ENCODE data around the gene XRCC5.

Gene XRCC5

GRCh38 chr2:216170076-216170763, 61.1 kb downstream of the XRCC5 start:
- no peak overlapping the region for H2AFZ ChIP-seq (ENCODE audit: low read length)
- no peaks in the 10 kb centered on the region for H4K20me1 ChIP-seq (ENCODE audit: insufficient read depth, low read length)
- no peak overlapping the region for H3K27ac ChIP-seq (ENCODE audit: low read depth, low read length, poor library complexity, severe bottlenecking)

GRCh38 chr2:216171011-216171410, 61.9 kb downstream of the XRCC5 start:
- no peak overlapping the region for H3K4me3 ChIP-seq (ENCODE audit: low read depth, low read length, poor library complexity, severe bottlenecking)
- H3K27me3 ChIP-seq (ENCODE audit: insufficient read depth, low read length) = no peaks in the 10 kb centered on the region
- TF ChIP-seq EZH2 (IDR thresholded peaks at IDR 0.05; ENCODE audit: borderline replicate concordance, low read length) (no peak), CTCF (IDR thresholded peaks at IDR 0.05; ENCODE audit: low read length) (no peak)
- H3K4me2 ChIP-seq (ENCODE audit: low read length) = no peak overlapping the region
- no peaks in the 10 kb centered on the region for H3K4me1 ChIP-seq (ENCODE audit: insufficient read depth, low read length, severe bottlenecking)
- no peaks in the 10 kb centered on the region for H4K20me1 ChIP-seq (ENCODE audit: insufficient read depth, low read length)
- H3K36me3 ChIP-seq (ENCODE audit: insufficient read depth, low read length) = peaks cover 94% of the 10 kb centered on the region
- H3K9me3 ChIP-seq (ENCODE audit: low read length) = no peaks in the 10 kb centered on the region
- H3F3A ChIP-seq (ENCODE audit: insufficient read depth, low read length) = no peaks in the 10 kb centered on the region
- H3K9me2 ChIP-seq (ENCODE audit: low read depth, low read length) = no peaks in the 10 kb centered on the region
- H3K27ac ChIP-seq (ENCODE audit: low read depth, low read length, poor library complexity, severe bottlenecking) = no peak overlapping the region
- no peak overlapping the region for H3K9ac ChIP-seq (ENCODE audit: low read length)
- 0 out of 2 replicates have a peak, but pooled peaks cover 7% of the 10 kb centered on the region for H3K79me2 ChIP-seq (ENCODE audit: insufficient read depth, low read length)
- H2AFZ ChIP-seq (ENCODE audit: low read length) = no peak overlapping the region

More at GRCh38 chr2:216170076-216170763, 61.1 kb downstream of the XRCC5 start:
- no peaks in the 10 kb centered on the region for H3K27me3 ChIP-seq (ENCODE audit: insufficient read depth, low read length)
- no peaks in the 10 kb centered on the region for H3K4me1 ChIP-seq (ENCODE audit: insufficient read depth, low read length, severe bottlenecking)
- no peaks in the 10 kb centered on the region for H3K9me3 ChIP-seq (ENCODE audit: low read length)
- no peaks in the 10 kb centered on the region for H3K9me2 ChIP-seq (ENCODE audit: low read depth, low read length)
- no peaks in the 10 kb centered on the region for H3F3A ChIP-seq (ENCODE audit: insufficient read depth, low read length)
- TF ChIP-seq CTCF (IDR thresholded peaks at IDR 0.05; ENCODE audit: low read length) = no peak
- no peak for TF ChIP-seq EZH2 (IDR thresholded peaks at IDR 0.05; ENCODE audit: borderline replicate concordance, low read length)
- H3K4me2 ChIP-seq (ENCODE audit: low read length) = no peak overlapping the region
- no peak overlapping the region for H3K4me3 ChIP-seq (ENCODE audit: low read depth, low read length, poor library complexity, severe bottlenecking)
- peaks cover 94% of the 10 kb centered on the region for H3K36me3 ChIP-seq (ENCODE audit: insufficient read depth, low read length)
- no peak overlapping the region for H3K9ac ChIP-seq (ENCODE audit: low read length)
- H3K79me2 ChIP-seq (ENCODE audit: insufficient read depth, low read length) = 0 out of 2 replicates have a peak, but pooled peaks cover 7% of the 10 kb centered on the region

- no peak overlapping the region for H3K27ac ChIP-seq (ENCODE audit: low read depth, low read length, poor library complexity, severe bottlenecking)
- H3F3A ChIP-seq (ENCODE audit: insufficient read depth, low read length) = no peaks in the 10 kb centered on the region
- no peak overlapping the region for H3K4me3 ChIP-seq (ENCODE audit: low read depth, low read length, poor library complexity, severe bottlenecking)
- no peaks in the 10 kb centered on the region for H3K27me3 ChIP-seq (ENCODE audit: insufficient read depth, low read length)
- no peaks in the 10 kb centered on the region for H3K9me2 ChIP-seq (ENCODE audit: low read depth, low read length)
- TF ChIP-seq CTCF (IDR thresholded peaks at IDR 0.05; ENCODE audit: low read length) (no peak), EZH2 (IDR thresholded peaks at IDR 0.05; ENCODE audit: borderline replicate concordance, low read length) (no peak)
- H3K79me2 ChIP-seq (ENCODE audit: insufficient read depth, low read length) = peaks cover 17% of the 10 kb centered on the region; the same call in 1 of the 2 replicates
- H3K36me3 ChIP-seq (ENCODE audit: insufficient read depth, low read length) = peaks cover 93% of the 10 kb centered on the region
- H3K9ac ChIP-seq (ENCODE audit: low read length) = no peak overlapping the region
- no peaks in the 10 kb centered on the region for H4K20me1 ChIP-seq (ENCODE audit: insufficient read depth, low read length)
- no peak overlapping the region for H2AFZ ChIP-seq (ENCODE audit: low read length)
- H3K4me1 ChIP-seq (ENCODE audit: insufficient read depth, low read length, severe bottlenecking) = no peaks in the 10 kb centered on the region
- no peaks in the 10 kb centered on the region for H3K9me3 ChIP-seq (ENCODE audit: low read length)
- H3K4me2 ChIP-seq (ENCODE audit: low read length) = no peak overlapping the region
These were observed 63.3 kb downstream of the XRCC5 start for GRCh38 chr2:216172493-216172892.

Measured in OCI-LY1 (cell line).